Cardiac muscle cell (in vitro differentiated cells and primary cell): ENCODE results near the gene USP47. TPM values are rescaled to one million over a fixed set of nuclear protein-coding genes. Genes with fewer than 3 reads are reported as not detected.
A peak's percentile ranks its signal among the peaks of the same experiment; 100 is the strongest.

Experiments
- DNase-seq, 2 donors: peaks; one replicate each; pipeline versions ENCODE4 v3.0.0 to v3.0.0-alpha.2; 2010 to 2017; ENCODE audit warnings: low read depth in 1 of 2, low spot score in 1 of 2
- H3K27ac ChIP-seq: fragments of 200-600 bp; sonication (generic); 2 replicates; pipeline ENCODE4 v1.5.1; 2016
- H3K27me3 ChIP-seq: fragments of 200-600 bp; sonication (generic); 2 replicates; pipeline ENCODE4 v1.6.0; 2016; ENCODE audit warnings: control low read depth
- H3K36me3 ChIP-seq: fragments of 200-600 bp; sonication (generic); 2 replicates; pipeline ENCODE4 v1.5.1; 2016; ENCODE audit warnings: control low read depth
- H3K4me1 ChIP-seq: fragments of 200-600 bp; sonication (generic); 2 replicates; pipeline ENCODE4 v1.8.1; 2017; ENCODE audit warnings: low read depth, mild to moderate bottlenecking, mixed run types
- H3K4me3 ChIP-seq: fragments of 200-600 bp; sonication (generic); 2 replicates; pipeline ENCODE4 v1.5.1; 2016; ENCODE audit warnings: mild to moderate bottlenecking
- H3K9me3 ChIP-seq: fragments of 200-600 bp; sonication (generic); 2 replicates; pipeline ENCODE4 v1.5.1; 2017; ENCODE audit warnings: low read depth, mild to moderate bottlenecking, control low read depth
- polyA plus RNA-seq: library from polyadenylated mRNA; unstranded; fragments of >200 nt; fragmentation: Nextera tagmentation; extraction: Ambion mirVana; gene quantifications from 2 replicates; pipeline ENCODE4 v1.2.1, GENCODE V29; 2016
- total RNA-seq: library from RNA; depleted of rRNA; stranded (reverse); fragments of >200 nt; gene quantifications from 2 replicates; pipeline ENCODE4 v1.2.3, GENCODE V29; 2016
- TF ChIP-seq, protein P1 (sequence below): IDR thresholded peaks from 2 replicates; pipeline ENCODE4 v1.5.1; 2012; ENCODE audit warnings: low read depth, mild to moderate bottlenecking, low read length

USP47 gene
- total and polyA plus RNA-seq, 2 experiments from 2014 or later: 46.6 to 59.6 TPM

DNA sequence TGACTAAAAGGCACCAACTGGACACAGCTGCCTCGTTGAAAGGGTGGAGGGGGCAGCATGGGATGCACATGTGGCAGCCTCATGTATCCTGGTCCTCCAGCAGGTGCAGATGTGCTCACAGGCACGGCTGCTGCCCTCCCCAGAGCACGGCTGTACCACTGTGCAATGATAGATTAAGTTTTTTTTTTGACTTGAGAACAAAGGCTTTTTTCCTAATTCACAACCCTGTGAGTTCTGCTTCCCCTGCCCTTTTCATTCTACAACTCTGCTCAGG lies 155.2 kb downstream of the USP47 start:
- peaks cover 46% of the 10 kb centered on the region for H3K36me3 ChIP-seq
- DNase-seq: no peak
- H3K27ac ChIP-seq: no peak overlapping the region

DNA sequence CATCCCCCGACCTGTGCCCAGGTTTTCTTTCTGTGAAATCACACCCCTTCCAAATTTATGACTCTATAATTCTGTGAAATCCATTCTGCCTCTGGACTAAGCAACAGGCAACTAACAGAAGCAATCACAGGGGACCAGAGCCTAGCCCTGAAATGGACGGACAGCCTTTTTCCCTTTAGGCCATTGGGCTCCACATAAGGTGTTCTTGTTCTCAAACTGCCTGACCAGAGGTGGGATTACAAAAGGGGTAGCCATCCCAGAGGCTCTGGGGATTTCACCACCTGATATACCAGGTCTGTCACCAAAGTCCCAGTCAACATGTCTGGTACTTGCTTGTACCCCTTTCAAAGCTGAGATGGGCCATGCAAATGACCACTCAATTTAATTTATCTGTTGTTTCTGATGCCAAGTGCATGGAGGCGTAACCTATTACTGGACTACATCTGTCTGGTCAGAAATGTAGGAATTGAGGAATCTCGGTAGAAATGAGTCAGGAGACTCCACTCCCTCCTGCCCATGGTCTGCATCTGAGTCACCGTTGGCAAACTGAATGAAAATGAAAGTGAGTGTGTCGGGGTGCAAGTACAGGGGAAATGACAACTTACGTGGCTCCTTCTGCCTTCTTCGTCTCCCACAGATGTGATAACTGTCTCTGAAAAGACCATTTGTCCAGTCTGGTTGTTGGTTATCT lies 156.5 kb downstream of the USP47 start:
- Histone ChIP-seq H3K9me3 (no peaks in the 10 kb centered on the region), H3K27ac (no peak overlapping the region), H3K4me3 (no peak overlapping the region), H3K4me1 (peaks cover 9% of the 10 kb centered on the region), H3K36me3 (peaks cover 47% of the 10 kb centered on the region), H3K27me3 (no peaks in the 10 kb centered on the region)
- peak in 1 of 2 donors; percentile 86 for DNase-seq
- TF ChIP-seq, protein P1, sequence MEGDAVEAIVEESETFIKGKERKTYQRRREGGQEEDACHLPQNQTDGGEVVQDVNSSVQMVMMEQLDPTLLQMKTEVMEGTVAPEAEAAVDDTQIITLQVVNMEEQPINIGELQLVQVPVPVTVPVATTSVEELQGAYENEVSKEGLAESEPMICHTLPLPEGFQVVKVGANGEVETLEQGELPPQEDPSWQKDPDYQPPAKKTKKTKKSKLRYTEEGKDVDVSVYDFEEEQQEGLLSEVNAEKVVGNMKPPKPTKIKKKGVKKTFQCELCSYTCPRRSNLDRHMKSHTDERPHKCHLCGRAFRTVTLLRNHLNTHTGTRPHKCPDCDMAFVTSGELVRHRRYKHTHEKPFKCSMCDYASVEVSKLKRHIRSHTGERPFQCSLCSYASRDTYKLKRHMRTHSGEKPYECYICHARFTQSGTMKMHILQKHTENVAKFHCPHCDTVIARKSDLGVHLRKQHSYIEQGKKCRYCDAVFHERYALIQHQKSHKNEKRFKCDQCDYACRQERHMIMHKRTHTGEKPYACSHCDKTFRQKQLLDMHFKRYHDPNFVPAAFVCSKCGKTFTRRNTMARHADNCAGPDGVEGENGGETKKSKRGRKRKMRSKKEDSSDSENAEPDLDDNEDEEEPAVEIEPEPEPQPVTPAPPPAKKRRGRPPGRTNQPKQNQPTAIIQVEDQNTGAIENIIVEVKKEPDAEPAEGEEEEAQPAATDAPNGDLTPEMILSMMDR: no peak

More for the DNA sequence above, 155.2 kb downstream of the USP47 start:
- TF ChIP-seq, protein P1: no peak
- H3K27me3 ChIP-seq: no peaks in the 10 kb centered on the region
- H3K4me1 ChIP-seq: peaks cover 21% of the 10 kb centered on the region
- H3K9me3 ChIP-seq: no peaks in the 10 kb centered on the region
- H3K4me3 ChIP-seq: no peak overlapping the region

DNA sequence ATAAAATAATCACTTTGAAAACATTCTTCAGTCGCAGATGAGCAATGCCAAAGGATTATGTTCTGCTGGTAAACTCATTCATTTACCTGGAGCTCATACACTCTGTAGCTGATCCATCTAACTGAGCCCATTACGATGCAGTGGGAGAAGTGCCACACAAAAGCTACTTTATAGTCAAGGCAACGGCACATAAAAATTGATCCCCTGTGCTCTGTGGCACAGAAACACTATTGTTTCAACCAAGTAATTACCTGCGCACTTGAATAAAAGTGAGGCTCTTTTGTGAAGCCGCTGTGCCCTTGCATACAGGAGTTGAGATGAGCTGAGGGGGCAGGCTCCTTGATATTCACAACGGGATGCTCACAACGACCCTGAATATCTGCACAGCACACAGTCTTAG lies 159.4 kb downstream of the USP47 start:
- Histone ChIP-seq H3K4me1 (no peaks in the 10 kb centered on the region), H3K27ac (no peak overlapping the region), H3K27me3 (no peaks in the 10 kb centered on the region), H3K4me3 (no peak overlapping the region), H3K36me3 (peaks cover 41% of the 10 kb centered on the region), H3K9me3 (no peaks in the 10 kb centered on the region)
- DNase-seq: no peak
- TF ChIP-seq, protein P1: no peak

DNA sequence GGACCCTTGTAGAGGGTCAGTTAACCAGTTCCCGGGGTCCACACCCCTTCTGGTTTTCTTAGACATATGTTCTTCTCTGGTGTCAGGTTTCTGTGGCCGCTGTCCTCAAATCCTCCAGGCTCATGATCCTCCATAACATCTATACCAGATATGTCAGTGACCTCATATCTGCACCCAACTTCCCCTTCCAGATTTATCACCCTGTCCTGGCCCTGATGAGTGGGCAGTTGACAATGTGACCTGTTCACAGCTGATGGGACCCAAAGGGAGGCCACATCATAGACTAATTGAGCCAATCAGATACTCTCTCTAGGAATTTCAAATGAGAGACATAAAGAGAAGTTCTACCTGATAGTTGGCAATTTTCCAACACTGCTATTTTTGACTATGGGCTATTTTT lies 161.6 kb downstream of the USP47 start:
- H3K36me3 ChIP-seq: peaks cover 28% of the 10 kb centered on the region
- no peaks in the 10 kb centered on the region for H3K9me3 ChIP-seq
- no peak for DNase-seq
- no peak overlapping the region for H3K27ac ChIP-seq
- TF ChIP-seq, protein P1: no peak
- peaks cover 7% of the 10 kb centered on the region for H3K27me3 ChIP-seq
- H3K4me3 ChIP-seq: no peak overlapping the region
- no peaks in the 10 kb centered on the region for H3K4me1 ChIP-seq

DNA sequence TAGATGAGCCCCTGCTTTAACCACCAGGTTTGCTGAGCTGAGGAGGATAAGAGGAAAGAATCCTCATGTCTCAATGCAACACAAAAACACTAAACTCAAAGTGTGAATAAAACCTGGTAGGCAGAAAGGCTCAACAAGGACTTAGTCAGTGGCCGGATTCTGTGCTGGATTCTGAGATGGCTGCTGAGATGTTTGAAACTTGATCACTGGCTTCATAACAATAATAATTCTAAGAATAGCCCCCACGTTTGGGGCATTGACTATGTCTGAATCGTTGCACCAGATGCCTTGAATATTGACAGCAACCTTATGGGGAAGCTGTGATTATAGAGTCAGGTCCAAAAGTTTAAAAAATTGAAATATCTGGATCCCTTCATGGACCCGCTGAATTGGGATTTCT lies 162.0 kb downstream of the USP47 start:
- TF ChIP-seq, protein P1: no peak
- Histone ChIP-seq H3K4me3 (no peak overlapping the region), H3K27me3 (peaks cover 7% of the 10 kb centered on the region), H3K9me3 (no peaks in the 10 kb centered on the region), H3K4me1 (no peaks in the 10 kb centered on the region), H3K36me3 (peaks cover 23% of the 10 kb centered on the region), H3K27ac (no peak overlapping the region)
- no peak for DNase-seq

DNA sequence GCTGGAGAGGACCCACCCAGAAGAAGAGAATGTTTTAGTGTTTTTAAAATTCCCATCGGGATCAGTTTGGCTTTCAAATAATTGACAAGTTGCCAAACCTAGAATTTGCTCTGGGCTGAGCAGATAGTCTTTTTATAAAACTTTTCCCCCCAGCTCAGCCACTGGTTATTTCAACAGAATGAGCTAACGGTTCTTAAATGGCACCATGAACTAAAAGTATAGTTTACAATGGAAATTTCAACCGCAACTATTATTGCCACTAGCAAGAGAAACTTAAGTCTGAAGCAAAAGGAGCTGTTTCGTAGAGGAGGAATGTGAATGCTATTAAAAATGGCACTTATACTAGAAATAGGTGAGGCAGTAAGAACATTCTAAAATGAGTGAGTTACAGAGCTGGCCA lies 163.3 kb downstream of the USP47 start:
- TF ChIP-seq, protein P1: no peak

More for the DNA sequence above, 163.3 kb downstream of the USP47 start:
- H3K4me1 ChIP-seq: peaks cover 7% of the 10 kb centered on the region
- peaks cover 7% of the 10 kb centered on the region for H3K27me3 ChIP-seq
- H3K4me3 ChIP-seq: no peak overlapping the region
- no peak for DNase-seq
- no peaks in the 10 kb centered on the region for H3K9me3 ChIP-seq
- H3K27ac ChIP-seq: no peak overlapping the region
- peaks cover 13% of the 10 kb centered on the region for H3K36me3 ChIP-seq
